GM12874 (cell line): ENCODE data around the gene SIRT7.

ENCODE experiments used
- TF ChIP-seq, protein P1 (sequence below): IDR thresholded peaks from 2 replicates; pipeline ENCODE4 v1.5.1; 2011; ENCODE audit warnings: low read depth, mild to moderate bottlenecking, control low read depth, low read length, moderate library complexity; ENCODE audit not compliant: insufficient read depth

Gene SIRT7

GRCh38 chr17:81961521-81962498 is 43.8 kb upstream of the SIRT7 start:
- TF ChIP-seq, protein P1, sequence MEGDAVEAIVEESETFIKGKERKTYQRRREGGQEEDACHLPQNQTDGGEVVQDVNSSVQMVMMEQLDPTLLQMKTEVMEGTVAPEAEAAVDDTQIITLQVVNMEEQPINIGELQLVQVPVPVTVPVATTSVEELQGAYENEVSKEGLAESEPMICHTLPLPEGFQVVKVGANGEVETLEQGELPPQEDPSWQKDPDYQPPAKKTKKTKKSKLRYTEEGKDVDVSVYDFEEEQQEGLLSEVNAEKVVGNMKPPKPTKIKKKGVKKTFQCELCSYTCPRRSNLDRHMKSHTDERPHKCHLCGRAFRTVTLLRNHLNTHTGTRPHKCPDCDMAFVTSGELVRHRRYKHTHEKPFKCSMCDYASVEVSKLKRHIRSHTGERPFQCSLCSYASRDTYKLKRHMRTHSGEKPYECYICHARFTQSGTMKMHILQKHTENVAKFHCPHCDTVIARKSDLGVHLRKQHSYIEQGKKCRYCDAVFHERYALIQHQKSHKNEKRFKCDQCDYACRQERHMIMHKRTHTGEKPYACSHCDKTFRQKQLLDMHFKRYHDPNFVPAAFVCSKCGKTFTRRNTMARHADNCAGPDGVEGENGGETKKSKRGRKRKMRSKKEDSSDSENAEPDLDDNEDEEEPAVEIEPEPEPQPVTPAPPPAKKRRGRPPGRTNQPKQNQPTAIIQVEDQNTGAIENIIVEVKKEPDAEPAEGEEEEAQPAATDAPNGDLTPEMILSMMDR = no peak

- TF ChIP-seq, protein P1 = peak; percentile 24; the same call in 1 of the 2 replicates
Observed at GRCh38 chr17:81961087-81961511, 43.1 kb upstream of the SIRT7 start, which contains the start of gene NOTUM. Gene NOTUM, minus strand, starts transcription at chr17:81961187. Its CDS starts 278 bp downstream, at chr17:81960909.

DNA sequence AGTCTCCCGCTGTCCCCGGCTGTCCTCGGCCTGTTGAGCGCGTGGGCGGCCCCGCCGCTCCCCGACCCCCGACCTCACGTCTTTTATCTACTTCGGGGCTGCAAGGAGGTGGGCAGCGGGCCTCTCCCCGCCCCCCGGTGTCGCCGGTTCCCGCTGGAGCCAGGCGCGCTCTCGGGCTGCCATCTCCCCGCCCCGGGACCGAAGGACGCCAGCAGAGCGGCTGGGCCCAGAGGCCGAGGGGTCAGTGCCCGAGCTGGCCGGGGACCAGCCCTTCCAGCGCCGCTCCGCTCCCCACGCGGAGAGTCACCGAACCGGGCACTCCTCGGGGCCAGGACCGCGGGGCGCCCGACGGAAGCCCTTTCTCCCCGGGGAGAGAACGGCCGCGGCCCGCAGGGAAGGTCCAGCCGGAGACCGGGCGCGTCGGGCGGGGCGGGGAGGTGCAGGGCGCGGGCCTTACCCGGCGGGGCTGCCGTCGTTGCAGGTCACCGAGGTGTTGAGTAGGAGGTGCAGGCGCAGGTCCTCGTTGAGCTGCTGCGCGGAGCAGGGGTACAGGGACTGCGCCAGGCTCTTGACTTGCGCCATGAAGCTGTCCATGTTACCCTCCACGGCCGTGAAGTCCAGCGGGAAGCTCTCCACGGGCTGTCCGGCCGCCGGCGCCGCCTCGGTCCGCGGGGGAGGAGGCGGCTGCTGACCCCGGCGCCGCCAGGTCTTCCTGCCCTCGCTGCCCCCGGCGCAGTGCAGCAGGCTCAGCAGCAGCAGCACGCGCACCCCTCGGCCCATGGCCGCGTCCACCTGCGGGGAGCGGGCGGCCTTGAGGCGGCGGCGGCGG is 42.4 kb upstream of the SIRT7 start:
- TF ChIP-seq, protein P1 = no peak

- TF ChIP-seq, protein P1 = peak; percentile 88
Observed at GRCh38 chr17:81959362-81960129, 41.6 kb upstream of the SIRT7 start.

- TF ChIP-seq, protein P1 = no peak
Observed at GRCh38 chr17:81958633-81959342, 40.8 kb upstream of the SIRT7 start.

- TF ChIP-seq, protein P1 = no peak
Observed at GRCh38 chr17:81957691-81958432, 39.9 kb upstream of the SIRT7 start.
